OCI-LY3 (cell line): ENCODE data around the gene TAMM41.

ENCODE experiments used
- EZH2phosphoT487 ChIP-seq: fragments of 200-600 bp; shearing (Covaris generic); IDR thresholded peaks from 2 replicates; pipeline ENCODE4 v1.6.1; 2018; ENCODE audit warnings: antibody characterized with exemption, mixed run types, low read depth
- TF ChIP-seq, protein P1 (sequence below): fragments of 200-600, 300-600 bp; sonication (generic); IDR thresholded peaks from 2 replicates; pipeline ENCODE4 v1.5.1; 2014; ENCODE audit warnings: antibody characterized with exemption, low read length, low read depth

DNA sequence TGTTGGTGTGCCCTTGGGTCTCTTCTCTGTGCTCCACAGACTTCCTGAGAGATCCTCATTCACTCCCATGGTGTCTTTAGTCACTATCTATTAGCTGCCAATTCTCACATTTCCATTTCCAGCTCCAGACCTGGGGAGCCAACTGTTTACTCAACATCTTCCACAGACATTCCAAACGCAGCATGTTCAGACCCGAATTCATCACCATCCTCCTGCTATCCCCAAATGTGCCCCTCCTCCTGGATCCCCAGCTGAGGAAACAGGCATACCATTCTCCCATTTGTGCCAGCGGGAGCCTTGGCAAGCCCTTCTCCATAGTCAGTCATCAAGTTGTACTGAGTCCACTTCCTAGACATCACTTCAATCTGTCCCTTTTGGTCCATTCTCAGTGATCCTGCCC lies 67.1 kb downstream of the TAMM41 start:
- TF ChIP-seq, protein P1, sequence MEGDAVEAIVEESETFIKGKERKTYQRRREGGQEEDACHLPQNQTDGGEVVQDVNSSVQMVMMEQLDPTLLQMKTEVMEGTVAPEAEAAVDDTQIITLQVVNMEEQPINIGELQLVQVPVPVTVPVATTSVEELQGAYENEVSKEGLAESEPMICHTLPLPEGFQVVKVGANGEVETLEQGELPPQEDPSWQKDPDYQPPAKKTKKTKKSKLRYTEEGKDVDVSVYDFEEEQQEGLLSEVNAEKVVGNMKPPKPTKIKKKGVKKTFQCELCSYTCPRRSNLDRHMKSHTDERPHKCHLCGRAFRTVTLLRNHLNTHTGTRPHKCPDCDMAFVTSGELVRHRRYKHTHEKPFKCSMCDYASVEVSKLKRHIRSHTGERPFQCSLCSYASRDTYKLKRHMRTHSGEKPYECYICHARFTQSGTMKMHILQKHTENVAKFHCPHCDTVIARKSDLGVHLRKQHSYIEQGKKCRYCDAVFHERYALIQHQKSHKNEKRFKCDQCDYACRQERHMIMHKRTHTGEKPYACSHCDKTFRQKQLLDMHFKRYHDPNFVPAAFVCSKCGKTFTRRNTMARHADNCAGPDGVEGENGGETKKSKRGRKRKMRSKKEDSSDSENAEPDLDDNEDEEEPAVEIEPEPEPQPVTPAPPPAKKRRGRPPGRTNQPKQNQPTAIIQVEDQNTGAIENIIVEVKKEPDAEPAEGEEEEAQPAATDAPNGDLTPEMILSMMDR = no peak
- TF ChIP-seq EZH2phosphoT487 = no peak
